Neural crest cell (in vitro differentiated cells): ENCODE measurements around the gene STRN. TPM values are rescaled to one million over a fixed set of nuclear protein-coding genes. Genes with fewer than 3 reads are reported as not detected.

ENCODE experiments used
- DNase-seq: peaks from one replicate; pipeline ENCODE4 v3.0.0; 2021; ENCODE audit warnings: low read depth, mixed read lengths, low spot score
- H3K27ac Mint-ChIP-seq: one replicate; pipeline ENCODE4 v1.8.0; 2021; ENCODE audit warnings: mild to moderate bottlenecking, mixed read lengths; ENCODE audit not compliant: unreplicated experiment
- H3K27me3 Mint-ChIP-seq: 2 replicates; pipeline ENCODE4 v1.8.0; 2021; ENCODE audit warnings: low read depth, mild to moderate bottlenecking, mixed read lengths
- H3K36me3 Mint-ChIP-seq: 2 replicates; pipeline ENCODE4 v1.8.0; 2021; ENCODE audit warnings: low read depth, mild to moderate bottlenecking, mixed read lengths
- H3K4me1 Mint-ChIP-seq: 2 replicates; pipeline ENCODE4 v1.8.0; 2021; ENCODE audit warnings: mixed read lengths
- H3K4me3 Mint-ChIP-seq: one replicate; pipeline ENCODE4 v1.8.0; 2021; ENCODE audit warnings: mild to moderate bottlenecking, mixed read lengths
- H3K9me3 Mint-ChIP-seq: 2 replicates; pipeline ENCODE4 v1.8.0; 2021; ENCODE audit warnings: mixed read lengths
- total RNA-seq: library from RNA; stranded (reverse); gene quantifications from 2 replicates; pipeline ENCODE4 v1.2.1, GENCODE V29; 2021
- TF ChIP-seq, protein P1 (sequence below): fragments of 200-600 bp; sonication (generic); conservative IDR thresholded peaks from 2 replicates; pipeline ENCODE4 v1.5.0; 2021; ENCODE audit warnings: antibody characterized with exemption, mild to moderate bottlenecking

The STRN gene
- total RNA-seq, 1 donor from 2014 or later: 27.2 TPM

DNA sequence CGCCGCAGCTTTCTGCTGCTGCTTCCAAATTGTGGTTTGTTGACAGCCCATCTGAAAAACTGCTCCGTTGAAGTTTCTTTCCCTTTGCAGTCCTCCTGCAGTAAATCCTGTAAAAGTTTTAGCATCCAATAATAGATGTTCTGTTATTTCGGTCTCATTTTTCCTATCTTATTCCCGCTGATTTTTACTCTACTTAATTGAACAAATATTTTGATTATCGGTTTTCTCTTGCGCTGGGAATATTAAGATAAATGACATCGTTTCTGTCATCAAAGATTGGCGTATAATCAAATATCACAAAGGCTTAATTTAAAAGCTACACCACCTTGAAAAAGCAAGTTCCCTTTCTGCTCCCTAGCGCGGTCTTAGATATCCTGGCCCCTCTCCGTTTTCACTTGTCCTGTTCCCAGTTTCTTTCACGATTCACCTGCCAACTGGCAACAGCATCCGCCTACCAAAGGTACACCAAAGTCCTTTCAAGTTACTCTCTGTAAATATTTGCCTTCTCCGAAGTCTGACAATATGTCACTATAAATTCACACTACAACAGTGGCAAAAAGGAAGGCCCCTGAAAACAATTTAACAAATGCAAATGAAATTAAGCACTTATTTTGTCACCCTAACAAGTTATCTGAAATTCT, 1.0 kb upstream of the STRN start:
- peaks cover 6% of the 10 kb centered on the region for H3K27me3 Mint-ChIP-seq
- H3K9me3 Mint-ChIP-seq: no peaks in the 10 kb centered on the region
- H3K4me1 Mint-ChIP-seq: peaks cover 38% of the 10 kb centered on the region
- peak overlapping the region; percentile 92 for H3K27ac Mint-ChIP-seq
- no peak for DNase-seq
- TF ChIP-seq, protein P1, sequence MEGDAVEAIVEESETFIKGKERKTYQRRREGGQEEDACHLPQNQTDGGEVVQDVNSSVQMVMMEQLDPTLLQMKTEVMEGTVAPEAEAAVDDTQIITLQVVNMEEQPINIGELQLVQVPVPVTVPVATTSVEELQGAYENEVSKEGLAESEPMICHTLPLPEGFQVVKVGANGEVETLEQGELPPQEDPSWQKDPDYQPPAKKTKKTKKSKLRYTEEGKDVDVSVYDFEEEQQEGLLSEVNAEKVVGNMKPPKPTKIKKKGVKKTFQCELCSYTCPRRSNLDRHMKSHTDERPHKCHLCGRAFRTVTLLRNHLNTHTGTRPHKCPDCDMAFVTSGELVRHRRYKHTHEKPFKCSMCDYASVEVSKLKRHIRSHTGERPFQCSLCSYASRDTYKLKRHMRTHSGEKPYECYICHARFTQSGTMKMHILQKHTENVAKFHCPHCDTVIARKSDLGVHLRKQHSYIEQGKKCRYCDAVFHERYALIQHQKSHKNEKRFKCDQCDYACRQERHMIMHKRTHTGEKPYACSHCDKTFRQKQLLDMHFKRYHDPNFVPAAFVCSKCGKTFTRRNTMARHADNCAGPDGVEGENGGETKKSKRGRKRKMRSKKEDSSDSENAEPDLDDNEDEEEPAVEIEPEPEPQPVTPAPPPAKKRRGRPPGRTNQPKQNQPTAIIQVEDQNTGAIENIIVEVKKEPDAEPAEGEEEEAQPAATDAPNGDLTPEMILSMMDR: no peak
- H3K36me3 Mint-ChIP-seq: no peaks in the 10 kb centered on the region
- peak overlapping the region; percentile 93 for H3K4me3 Mint-ChIP-seq

DNA sequence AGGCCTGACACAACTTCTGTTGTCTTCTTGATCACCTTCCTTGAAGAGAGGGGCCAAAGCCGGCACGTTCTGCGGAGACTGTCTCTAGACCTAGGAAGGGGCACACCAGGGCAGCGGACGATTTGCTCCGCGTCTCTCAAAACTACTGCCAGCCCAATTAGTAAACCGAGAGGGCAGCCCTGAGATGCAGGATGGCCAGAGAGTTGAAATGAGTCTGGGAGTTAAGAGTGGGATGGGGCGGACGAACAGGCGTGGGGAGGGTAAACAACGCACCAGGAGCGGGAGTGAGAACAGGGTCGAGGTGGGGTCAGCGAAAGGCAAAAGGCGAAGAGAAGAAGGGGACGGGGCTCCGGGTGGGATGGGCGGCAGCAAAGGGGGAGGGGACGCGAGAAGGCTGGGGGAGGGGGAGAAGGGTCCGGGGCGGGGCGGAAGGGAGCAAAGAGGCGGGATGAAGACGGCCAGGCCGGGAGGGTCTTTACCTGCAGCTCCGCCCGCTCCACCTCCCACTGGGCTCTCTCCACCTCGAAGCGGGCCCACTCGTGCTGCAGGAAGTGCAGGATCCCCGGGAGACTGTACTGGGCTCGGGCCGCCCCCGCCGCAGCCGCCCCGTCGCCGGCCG, 476 bp downstream of the STRN start:
- Mint-ChIP-seq H3K36me3 (no peaks in the 10 kb centered on the region), H3K4me3 (peak overlapping the region; percentile 95), H3K27me3 (peaks cover 6% of the 10 kb centered on the region), H3K27ac (peak overlapping the region; percentile 91), H3K4me1 (peaks cover 45% of the 10 kb centered on the region), H3K9me3 (no peaks in the 10 kb centered on the region)
- DNase-seq: peak; percentile 58
- TF ChIP-seq, protein P1: no peak

DNA sequence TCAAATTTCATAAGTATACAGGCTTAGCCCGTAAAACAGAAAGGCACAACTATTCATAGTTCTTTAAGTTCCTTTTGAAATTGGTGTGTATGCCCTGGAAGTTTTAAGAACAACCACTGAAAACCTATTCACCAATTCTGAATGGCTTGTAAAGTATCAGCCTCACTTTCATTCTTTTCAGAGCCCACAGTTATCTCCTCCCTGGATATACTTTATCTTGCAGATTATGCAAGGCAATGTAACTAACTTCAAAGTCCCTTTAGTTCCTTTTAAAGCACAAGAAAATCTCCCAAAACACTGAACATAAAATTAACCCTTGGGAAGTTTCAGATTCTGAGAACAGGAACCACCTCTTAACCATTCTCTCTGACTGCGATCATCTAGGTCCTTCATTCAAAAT, 1.1 kb downstream of the STRN start:
- Mint-ChIP-seq H3K36me3 (no peaks in the 10 kb centered on the region), H3K4me3 (peak overlapping the region; percentile 95), H3K9me3 (no peaks in the 10 kb centered on the region), H3K27ac (no peak overlapping the region), H3K4me1 (peaks cover 45% of the 10 kb centered on the region), H3K27me3 (peaks cover 6% of the 10 kb centered on the region)
- TF ChIP-seq, protein P1: no peak
- no peak for DNase-seq

DNA sequence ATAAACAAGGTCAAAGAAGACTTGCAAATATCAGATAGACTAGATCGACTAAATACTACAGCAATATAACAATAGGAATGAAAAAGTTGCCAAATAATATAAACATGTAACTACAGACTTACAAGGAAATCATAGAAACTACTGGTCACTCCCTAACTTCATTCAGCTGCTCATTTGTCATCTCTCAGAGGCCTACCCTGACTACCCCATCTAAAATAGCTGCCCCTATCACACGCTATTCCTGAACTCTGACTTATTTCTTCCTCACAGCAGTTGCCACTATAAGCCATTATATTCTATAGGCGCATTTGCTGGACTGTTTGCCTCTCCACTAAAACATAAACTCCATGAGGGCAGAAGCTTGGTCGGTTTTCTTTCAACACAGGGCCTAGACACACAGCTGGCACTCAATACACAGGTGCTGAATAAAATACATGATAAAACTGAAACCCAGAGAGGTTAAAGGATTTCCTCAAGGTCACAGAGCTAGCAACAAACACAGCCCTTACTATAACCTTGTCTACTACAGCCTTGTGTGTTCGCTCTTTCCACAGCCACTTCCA, 1.8 kb downstream of the STRN start:
- Mint-ChIP-seq H3K36me3 (no peaks in the 10 kb centered on the region), H3K4me1 (peaks cover 45% of the 10 kb centered on the region), H3K27me3 (peaks cover 6% of the 10 kb centered on the region), H3K27ac (no peak overlapping the region), H3K9me3 (no peaks in the 10 kb centered on the region), H3K4me3 (peak overlapping the region; percentile 95)
- TF ChIP-seq, protein P1: no peak
- no peak for DNase-seq

DNA sequence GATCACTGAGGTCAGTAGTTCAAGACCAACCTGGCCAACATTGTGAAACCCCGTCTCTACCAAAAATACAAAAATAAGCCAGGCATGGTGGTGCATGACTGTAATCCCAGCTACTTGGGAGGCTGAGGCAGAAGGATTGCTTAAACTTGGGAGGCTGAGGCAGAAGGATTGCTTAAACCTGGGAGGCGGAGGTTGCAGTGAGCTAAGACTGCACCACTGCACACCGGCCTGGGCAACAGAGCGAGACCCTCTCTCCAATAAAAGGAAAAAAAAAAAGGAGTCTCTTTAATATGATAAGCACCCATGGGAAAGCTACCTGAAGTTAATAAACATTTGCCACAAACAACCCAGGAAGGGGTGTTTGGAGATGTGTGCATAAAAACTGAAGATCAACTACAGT, 2.6 kb downstream of the STRN start:
- peaks cover 6% of the 10 kb centered on the region for H3K27me3 Mint-ChIP-seq
- TF ChIP-seq, protein P1: no peak
- H3K4me1 Mint-ChIP-seq: peaks cover 45% of the 10 kb centered on the region
- no peak overlapping the region for H3K27ac Mint-ChIP-seq
- no peak for DNase-seq
- H3K4me3 Mint-ChIP-seq: peak overlapping the region; percentile 39
- H3K36me3 Mint-ChIP-seq: no peaks in the 10 kb centered on the region
- no peaks in the 10 kb centered on the region for H3K9me3 Mint-ChIP-seq
